Glomerular endothelial cell (primary cell): Measurements from ENCODE around the gene COL25A1. TPM values are rescaled to one million over a fixed set of nuclear protein-coding genes. Genes with fewer than 3 reads are reported as not detected.

Source experiments
- DNase-seq: peaks from one replicate; pipeline ENCODE4 v3.0.0-alpha.2; 2011; ENCODE audit warnings: low read depth, low spot score; ENCODE audit errors: extremely low read depth
- total RNA-seq: library from RNA; depleted of rRNA; stranded (reverse); fragments of >200 nt; gene quantifications from 2 replicates; pipeline ENCODE4 v1.2.3, GENCODE V29; 2015

Gene COL25A1
- total RNA-seq, 1 donor from 2014 or later: 2.2 TPM

GRCh38 chr4:108787106-108787505, 515.4 kb downstream of the COL25A1 start:
- DNase-seq: no peak

- DNase-seq: no peak
Observed at GRCh38 chr4:108786351-108786750, 516.1 kb downstream of the COL25A1 start.

- no peak for DNase-seq
Observed at GRCh38 chr4:108783665-108784463, 518.6 kb downstream of the COL25A1 start.

- no peak for DNase-seq
Observed at GRCh38 chr4:108779958-108780357, 522.5 kb downstream of the COL25A1 start.

- no peak for DNase-seq
Observed at GRCh38 chr4:108777388-108777787, 525.1 kb downstream of the COL25A1 start.

GRCh38 chr4:108775921-108776320, 526.5 kb downstream of the COL25A1 start:
- no peak for DNase-seq

GRCh38 chr4:108774809-108775530, 527.5 kb downstream of the COL25A1 start:
- no peak for DNase-seq

GRCh38 chr4:108772402-108772801, 530.1 kb downstream of the COL25A1 start:
- DNase-seq: no peak

GRCh38 chr4:108766058-108766457, 536.4 kb downstream of the COL25A1 start:
- no peak for DNase-seq

- no peak for DNase-seq
Observed at GRCh38 chr4:108763986-108764385, 538.5 kb downstream of the COL25A1 start.

GRCh38 chr4:108763226-108763593, 539.2 kb downstream of the COL25A1 start:
- DNase-seq: no peak

GRCh38 chr4:108762559-108763225, 539.8 kb downstream of the COL25A1 start, which contains the start of gene ETNPPL:
TSS of gene ETNPPL (minus strand) at chr4:108763053. CDS start at chr4:108762898, 155 bp downstream.
- no peak for DNase-seq

Other genes starting within 250 kb of the COL25A1 start
- 29.3 and 37.4 TPM in 2 replicates for gene SEC24B, start 131.2 kb upstream of the COL25A1 start, total RNA-seq